Stomach (tissue), 4 donors: ENCODE data around the gene HCFC1.

Source experiments
- CTCF ChIP-seq, 7 experiments: fragments of 450-650 bp in 4 of 7; fragments of 200-600 bp in 3 of 7; sonication (generic) in 3 of 7; IDR thresholded peaks; one replicate each; pipeline ENCODE4 v1.5.1; 2016 to 2019; ENCODE audit warnings: antibody characterized with exemption in 7 of 7, control low read depth in 2 of 7, mild to moderate bottlenecking in 1 of 7
- POLR2A ChIP-seq, 4 donors: fragments of 450-650 bp; IDR thresholded peaks; one replicate each; pipeline ENCODE4 v1.6.1; 2016; ENCODE audit warnings: antibody characterized with exemption in 4 of 4, control low read depth in 2 of 4, mild to moderate bottlenecking in 1 of 4, moderate library complexity in 1 of 4
- POLR2AphosphoS5 ChIP-seq, 3 donors: sonication (generic); formaldehyde crosslinking; IDR thresholded peaks; one replicate each; pipeline ENCODE4 v1.6.1; 2016; ENCODE audit warnings: antibody characterized with exemption in 3 of 3

DNA sequence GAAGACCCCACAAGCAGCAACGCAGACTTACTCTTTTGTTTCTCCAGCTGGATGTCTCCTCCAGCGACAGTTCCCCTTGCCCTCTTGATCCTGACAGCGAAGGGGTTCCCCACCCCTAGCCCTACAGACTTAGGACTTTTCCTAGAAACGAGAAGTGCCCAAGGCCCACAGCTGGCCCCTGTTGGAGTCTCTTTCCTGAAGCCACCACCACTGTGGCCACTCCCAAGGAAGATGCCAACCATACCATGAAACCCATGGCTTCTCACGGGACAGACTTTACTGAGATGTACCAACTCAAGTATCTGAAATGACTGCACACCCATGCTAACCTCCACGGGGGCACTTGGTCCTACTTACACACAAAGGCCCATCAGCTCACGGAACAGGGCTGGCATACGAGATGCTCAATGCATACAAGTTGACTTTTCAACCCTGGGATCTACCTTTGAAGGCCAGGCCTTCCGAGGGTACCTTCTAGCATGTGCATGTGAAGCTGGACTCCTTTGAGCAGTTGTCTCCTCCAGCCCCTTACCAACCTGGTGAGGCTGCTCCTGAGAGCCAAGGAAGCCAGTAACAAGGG, 49.0 kb upstream of the HCFC1 start:
- TF ChIP-seq CTCF (IDR thresholded peaks at IDR 0.05) (no peak), POLR2AphosphoS5 (IDR thresholded peaks at IDR 0.05) (no peak), POLR2A (IDR thresholded peaks at IDR 0.05) (no peak)
